CD4-positive, alpha-beta T cell treated with Interleukin-17A for 4 hours (primary cell): ENCODE measurements around the gene LHPP.
A peak's percentile ranks its signal among the peaks of the same experiment; 100 is the strongest.
"Not testable (repeated sequence)": the region's sequence is repeated elsewhere in the genome, so short reads cannot be mapped to it uniquely, and the experiment has no call there.

Source experiments
- DNase-seq: peaks from one replicate; pipeline ENCODE4 v3.0.0-alpha.2; 2020; ENCODE audit warnings: mixed read lengths

LHPP gene

DNA sequence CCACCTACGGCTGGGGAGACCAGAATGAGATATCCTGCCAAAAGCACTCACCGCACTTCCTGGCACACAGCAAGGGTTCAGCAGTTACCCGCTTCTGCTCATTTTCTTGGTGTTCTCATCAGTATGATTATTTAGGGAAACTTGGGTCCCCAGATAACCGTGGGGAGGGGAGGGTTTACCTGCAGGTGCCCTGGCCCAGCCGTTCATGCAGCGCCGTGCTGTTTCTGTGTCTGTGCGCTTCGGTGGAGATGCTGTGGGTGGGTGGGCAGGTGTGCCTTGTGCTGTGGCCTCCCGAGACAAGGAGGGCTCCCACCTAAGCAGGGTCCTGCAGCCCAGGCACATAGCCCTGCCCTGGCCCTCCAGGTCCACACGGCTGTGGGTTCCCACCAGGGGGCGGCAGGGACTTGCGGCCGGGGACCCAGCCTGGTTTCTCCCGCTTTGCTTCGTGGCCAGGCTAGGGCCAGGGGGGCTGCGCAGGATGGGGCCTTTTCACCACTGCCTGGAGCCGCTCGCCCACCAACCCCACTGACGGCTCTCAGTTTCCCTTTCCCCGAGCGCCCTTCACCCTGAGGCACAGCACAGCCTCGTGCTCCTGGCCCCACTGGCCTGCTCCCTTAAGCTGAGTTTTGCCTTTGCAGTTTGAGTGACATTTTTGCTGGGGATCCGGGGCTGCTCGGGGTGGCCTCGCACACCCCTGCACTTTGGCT lies 78.5 kb downstream of the LHPP start:
- peak; percentile 84 for DNase-seq

DNA sequence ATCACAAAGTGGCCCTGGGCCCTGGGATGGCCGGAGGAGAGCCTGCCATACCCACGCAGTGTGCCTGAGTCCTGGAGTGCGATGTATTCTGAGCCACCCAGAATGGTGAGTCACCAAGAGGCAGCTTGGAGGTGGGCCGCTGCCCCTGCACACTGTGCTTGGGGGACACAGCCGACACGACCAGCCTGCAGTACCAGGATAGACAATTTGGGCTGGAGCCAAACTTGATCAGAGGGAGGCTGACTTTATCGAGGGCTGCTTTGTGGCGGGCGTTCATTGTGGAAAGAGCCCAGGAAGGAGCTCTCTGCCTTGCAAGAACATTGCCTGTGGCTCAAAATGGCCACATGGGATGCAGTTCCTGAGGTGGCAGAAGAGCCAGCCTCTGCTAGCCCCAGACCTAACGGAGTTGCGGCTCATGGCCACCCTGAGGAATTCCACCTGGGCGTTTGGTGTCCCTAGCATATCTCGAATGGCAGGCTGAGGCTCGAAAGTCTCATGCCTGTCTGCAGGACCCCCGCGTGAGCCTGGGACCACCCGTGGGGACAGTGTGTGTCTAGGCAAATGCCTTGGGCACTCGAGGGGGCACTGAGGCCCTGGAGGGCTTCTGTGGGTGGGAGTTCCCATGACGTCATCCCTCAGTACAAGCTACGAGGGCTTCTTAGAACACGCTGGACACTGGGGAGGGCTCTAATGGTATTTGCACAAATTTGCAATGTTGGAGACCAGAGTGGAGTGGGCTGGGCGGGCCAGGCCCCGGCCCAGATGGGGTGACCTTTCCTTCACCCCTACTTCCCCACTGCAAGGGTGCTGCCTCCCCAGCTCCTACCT lies 79.7 kb downstream of the LHPP start:
- no peak for DNase-seq

- DNase-seq: no peak
These were observed 80.7 kb downstream of the LHPP start for GRCh38 chr10:124542336-124542735.

DNA sequence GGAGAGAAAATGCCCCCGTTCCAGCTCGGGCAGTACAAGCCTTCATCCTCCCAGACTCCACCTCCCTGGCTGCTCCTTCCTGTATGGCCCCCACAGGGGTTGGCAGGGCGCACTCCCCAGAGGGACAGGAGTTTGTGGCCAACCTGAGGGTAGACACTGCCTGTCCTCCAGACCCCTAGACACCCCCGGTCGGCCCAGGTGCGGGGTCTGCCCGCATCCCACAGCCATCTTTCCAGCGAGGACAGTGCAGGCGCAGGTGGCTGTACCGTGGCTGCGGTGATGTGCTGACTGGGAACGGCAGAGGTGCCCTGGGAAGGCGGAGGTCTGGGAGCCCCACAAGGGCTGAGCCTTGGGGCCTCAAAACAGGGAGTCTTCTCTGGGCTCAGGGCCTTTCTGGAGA lies 81.5 kb downstream of the LHPP start:
- DNase-seq: no peak

GRCh38 chr10:124543971-124544370 lies 82.3 kb downstream of the LHPP start:
- DNase-seq: no peak

DNA sequence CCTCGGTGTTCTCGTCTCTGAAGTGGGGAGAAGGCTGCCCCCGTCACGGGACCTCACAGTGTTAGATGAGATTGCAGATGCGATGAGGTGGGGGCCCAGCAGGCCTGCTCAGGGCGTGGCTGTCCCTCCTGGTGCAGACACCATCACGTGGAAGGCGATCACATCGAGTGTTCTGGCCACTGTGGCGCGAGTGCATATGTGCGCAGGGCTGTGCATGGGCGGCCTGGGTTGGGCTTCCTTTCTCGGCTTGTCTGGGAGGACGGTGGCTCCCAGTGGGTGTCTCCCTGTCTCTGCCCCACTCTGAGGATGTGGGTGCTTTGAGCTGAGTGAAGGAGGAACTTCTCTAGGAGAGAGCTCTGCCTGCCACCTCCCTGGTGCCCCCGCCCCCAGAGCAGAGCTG lies 83.1 kb downstream of the LHPP start:
- DNase-seq: peak; percentile 16

DNA sequence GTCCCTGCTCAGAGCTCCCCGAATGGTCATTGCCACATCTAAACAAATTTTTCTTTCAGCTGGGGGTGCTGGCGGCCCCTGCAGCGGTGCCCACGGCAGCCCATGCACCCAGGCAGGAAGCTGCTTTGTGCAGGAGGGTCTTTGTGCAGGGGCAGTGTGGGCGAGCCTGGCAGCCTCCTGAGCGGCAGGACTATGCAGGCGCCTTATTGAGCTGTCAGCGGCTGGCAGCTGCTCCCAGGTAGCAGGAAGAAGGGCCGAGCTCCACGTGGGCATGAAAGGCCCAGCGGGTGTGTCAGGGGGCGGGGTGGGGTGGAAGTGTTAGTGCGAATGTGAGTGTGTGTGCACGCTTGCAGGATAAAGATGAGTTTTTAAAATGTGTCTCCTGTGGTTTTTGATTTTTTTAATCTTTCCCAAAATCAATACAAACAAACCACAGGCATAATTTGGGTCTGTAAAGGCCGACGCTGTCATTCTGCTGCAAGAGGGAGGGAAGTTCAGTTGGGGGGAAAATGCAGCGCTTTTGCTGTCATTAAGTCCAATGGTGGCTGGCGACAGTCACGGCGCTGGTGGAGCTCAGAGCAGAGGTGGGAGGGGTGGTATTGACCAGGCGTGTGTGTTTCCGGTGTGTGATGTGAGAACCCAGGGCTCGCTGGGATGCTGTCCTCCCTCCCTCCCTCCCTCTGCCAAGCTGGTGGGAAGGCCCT lies 83.9 kb downstream of the LHPP start:
- DNase-seq: peak; percentile 46

DNA sequence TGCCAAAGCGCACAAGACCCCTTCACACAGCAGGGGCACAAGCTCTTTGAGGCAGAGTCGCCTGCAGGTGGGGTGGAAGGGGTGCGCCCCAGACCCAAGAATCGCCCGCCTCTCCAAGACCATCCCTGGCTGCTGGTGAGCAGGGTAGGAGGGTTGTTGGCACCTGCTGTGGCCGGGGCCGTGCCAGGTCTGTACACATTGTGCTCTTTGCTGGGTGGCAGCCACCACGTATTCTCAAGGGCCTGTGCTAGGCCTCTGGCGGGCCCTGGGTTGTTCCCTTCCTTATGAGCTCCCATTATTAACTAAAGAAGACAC lies 84.4 kb downstream of the LHPP start:
- DNase-seq: no peak

DNA sequence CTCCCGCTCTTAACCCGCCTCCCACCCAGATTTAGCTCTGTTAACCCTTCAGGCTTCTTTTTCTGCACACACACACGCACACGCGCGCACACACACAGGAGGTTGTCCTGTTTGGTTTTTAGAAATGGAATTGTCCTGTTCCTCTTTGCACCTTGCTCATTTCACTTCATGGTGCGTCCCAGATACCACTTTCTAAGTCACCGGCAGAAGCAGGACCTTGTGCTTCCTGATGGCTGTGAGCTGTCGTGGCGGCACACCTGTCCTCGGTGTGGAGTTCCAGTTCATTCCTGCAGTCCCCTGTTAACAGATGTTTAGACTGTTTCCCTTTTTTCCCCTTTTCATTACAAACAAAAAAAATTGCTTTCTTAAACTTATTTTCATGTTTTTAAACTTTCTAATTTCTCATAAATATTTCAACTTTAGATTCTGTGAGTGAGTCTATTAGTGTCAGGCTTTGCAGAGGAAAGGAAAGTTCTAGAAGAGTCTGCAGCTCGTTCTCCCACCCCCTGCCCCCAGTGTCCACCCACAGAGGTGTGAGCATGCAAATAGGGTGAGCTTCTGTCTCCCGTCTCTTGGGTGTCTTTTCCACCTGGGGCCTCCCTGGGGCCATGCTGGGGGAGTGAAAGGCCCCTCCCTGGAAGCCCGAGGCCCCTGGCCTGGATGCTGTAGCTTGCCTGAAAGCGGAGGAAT lies 85.5 kb downstream of the LHPP start:
- no peak for DNase-seq

DNA sequence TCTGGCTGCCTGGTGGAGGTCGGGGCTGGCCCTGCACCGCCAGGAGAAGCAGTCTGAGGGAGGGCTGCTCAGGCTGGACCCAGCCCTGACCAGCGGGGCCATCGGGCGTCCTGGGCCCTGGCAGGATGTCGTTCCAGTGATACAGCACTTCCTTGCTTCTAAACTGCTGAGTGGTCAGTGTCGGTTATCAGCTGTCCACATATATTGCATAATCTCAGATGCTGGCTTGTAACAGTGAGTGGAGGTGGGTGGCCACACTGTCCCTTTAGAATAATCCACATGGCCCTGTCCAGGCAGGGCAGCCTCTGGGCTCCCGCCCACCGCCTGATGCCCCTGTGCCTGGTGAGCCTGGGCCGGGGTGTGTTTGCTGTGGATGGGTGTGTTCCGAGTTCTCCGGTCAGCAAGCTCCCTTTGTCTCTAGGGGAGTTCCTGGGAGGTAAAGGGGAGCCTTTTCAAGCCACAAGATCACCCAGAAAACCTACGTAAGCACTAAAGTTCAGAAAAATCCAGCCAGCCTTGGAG lies 86.1 kb downstream of the LHPP start:
- DNase-seq: no peak

DNA sequence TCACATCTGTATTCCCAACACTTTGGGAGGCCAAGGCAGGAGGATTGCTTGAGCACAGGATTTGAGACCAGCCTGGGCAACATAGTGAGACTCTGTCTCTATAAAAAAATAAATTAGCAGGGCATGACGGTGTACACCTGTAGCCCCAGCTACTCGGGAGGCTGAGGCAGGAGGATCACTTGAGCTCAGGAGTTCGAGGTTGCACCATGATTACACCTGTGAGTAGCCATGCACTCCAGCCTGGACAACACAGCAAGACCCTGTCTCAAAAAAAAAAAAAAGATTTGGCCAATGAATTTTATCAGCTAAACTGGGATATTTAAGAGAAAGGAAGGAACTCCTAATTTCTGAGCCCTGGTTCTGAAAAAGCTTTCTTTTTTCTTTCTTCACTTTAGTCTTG lies 87.5 kb downstream of the LHPP start:
- DNase-seq: not testable (repeated sequence)

DNA sequence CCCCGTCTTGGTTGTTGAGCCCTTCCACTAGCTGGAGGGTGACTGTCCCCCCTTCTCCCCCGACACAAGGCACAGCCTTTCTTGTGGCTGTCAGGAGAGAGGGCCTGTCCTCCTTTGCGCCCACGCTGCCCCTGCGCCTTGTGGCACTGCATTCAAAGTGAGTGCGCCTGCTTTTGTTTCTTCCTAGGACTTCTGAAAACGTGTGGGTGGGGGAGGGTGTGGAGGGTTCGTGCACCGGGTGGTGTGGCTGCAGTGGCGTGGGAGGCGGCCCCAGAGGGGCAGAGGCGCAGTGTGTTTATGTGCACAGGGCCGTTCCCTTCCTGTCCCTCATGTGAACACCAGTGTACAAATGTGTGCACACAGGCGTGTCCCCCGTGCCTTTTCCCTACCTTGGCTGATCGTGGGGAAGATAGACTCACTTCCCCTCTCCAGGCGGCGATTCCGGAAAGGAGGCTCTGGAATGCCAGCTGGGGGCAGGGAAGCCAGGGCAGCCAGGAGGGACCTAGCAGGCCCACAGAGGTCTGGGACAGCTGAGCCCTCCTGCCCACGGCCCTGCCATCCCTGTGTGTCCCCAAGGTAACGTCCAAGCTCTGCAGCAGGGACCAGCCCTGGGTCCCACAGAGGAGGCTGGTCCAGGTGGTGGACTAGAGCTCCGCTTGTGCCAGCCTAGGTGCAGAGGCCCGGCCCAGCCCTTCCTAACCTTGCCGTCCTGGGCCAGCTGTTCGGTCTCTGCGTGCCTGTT lies 88.8 kb downstream of the LHPP start:
- DNase-seq: no peak

- no peak for DNase-seq
These were observed 89.5 kb downstream of the LHPP start for GRCh38 chr10:124551097-124551496.

- DNase-seq: no peak
These were observed 90.1 kb downstream of the LHPP start for GRCh38 chr10:124551755-124552154.

DNA sequence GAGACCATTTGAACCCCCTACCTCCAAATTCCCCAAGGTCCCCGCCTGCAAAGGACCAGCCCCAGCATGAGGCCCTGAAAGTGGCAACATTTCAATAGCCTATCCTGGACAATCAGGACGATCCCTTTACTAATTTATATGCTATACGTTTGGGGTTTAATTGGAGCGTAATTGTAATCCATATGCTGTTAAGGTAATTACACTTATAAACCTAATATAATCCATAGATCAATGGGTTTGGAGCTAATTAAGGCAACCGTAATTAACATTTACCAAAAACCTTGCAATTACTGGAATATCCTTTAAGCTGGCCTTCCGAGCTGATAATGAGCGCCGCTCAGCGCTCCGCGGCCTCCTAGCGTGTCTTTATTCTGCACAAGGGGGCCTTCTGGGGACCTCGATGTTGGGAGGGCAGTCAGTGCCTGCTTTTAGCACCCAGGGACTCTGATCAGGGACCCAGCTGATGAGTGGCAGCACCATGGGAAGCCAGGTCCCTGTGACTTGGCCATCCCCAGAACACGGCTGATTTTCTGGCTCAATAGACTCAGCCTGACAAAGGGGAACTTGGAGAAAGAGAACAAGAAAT lies 91.2 kb downstream of the LHPP start:
- no peak for DNase-seq

- no peak for DNase-seq
These were observed 92.6 kb downstream of the LHPP start for GRCh38 chr10:124554085-124554858.

GRCh38 chr10:124557167-124557566 lies 95.5 kb downstream of the LHPP start:
- no peak for DNase-seq

- DNase-seq: no peak
These were observed 96.2 kb downstream of the LHPP start for GRCh38 chr10:124557648-124558338.

- no peak for DNase-seq
These were observed 97.0 kb downstream of the LHPP start for GRCh38 chr10:124558339-124559321.
